ENCODE results near the gene PARP9.

Gene PARP9

DNA sequence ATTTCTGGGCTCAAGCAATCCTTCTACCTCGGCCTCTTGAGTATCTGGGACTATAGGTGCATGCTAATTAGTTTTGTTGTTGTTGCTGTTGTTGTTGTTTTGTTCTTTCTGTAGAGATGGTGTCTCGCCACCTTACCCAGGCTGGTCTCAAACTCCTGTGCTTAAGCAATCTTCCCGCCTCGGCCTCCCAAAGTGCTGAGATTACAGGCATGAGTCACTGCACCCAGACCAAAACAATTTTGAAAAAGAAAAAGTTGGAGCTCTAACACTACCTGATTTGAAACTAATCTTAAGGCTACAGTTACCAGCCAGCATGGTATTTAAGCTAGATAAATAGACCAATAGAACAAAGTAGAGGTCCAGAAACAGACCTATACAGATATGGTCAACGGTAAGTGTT lies 79.1 kb downstream of the PARP9 start:
- DNase-seq (ENCODE audit: low spot score) = no peak

- no peak for DNase-seq (ENCODE audit: low spot score)
These were observed 82.7 kb downstream of the PARP9 start for GRCh38 chr3:122481390-122481789.

Measured in globus pallidus (tissue), 1 donor.